ENCODE measurements around the gene PPIH. TPM values are rescaled to one million over a fixed set of nuclear protein-coding genes. Genes with fewer than 3 reads are reported as not detected.
"Not testable (repeated sequence)": the region's sequence is repeated elsewhere in the genome, so short reads cannot be mapped to it uniquely, and the experiment has no call there.

Gene PPIH
- total and polyA plus RNA-seq, 2 of the 13 experiments (the other 11 are each of a cell fraction or from before 2014, with no cell fraction given): 29.9 to 72.6 TPM

GRCh38 chr1:42721926-42722325 is 63.7 kb downstream of the PPIH start (continued):
- no peak for TF ChIP-seq GTF3A (CRISPR knock-in tag; conservative IDR thresholded peaks at IDR 0.05)

- H3K79me2 ChIP-seq (ENCODE audit: insufficient read depth, low read length); H4K20me1 ChIP-seq (ENCODE audit: insufficient read depth, low read length); H3K36me3 ChIP-seq (replicated peaks in 1 of 2; ENCODE audit: control insufficient read depth in 1 of 2, insufficient read depth in 2 of 2, low read length in 2 of 2); H3K9ac ChIP-seq (ENCODE audit: insufficient read depth, low read depth, low read length); H3K27ac ChIP-seq (ENCODE audit: extremely low read length, insufficient read depth, low read length); DNase-seq (ENCODE audit: low spot score); POLR2A ChIA-PET; ATAC-seq; FAIRE-seq; H2AFZ ChIP-seq (ENCODE audit: low read length); in situ Hi-C loops (cut with HindIII; ENCODE audit: extremely low pct_ligation_motif_present, low pct_unique_long_range_greater_than_20kb); H3K9me3 ChIP-seq (ENCODE audit: low read length); CTCF ChIA-PET (ENCODE audit: low intra/inter-chr PET ratio, low total read pairs); BruUV-seq (replicated peaks); H3K4me3 ChIP-seq (replicated peaks in 1 of 3; ENCODE audit: insufficient read depth in 1 of 3, low read depth in 2 of 3, low read length in 3 of 3); intact Hi-C loops (cut with micrococcal nuclease; ENCODE audit: unreplicated experiment); H3K4me2 ChIP-seq (ENCODE audit: low read depth, low read length); H3K27me3 ChIP-seq (ENCODE audit: control insufficient read depth in 1 of 2, insufficient read depth in 2 of 2, low read length in 2 of 2): not testable (repeated sequence)
- peaks cover 16% of the 10 kb centered on the region for H3K4me1 ChIP-seq (ENCODE audit: insufficient read depth, low read length)
- 96% methylated on average over 2 of the region's 2 CpGs for WGBS (ENCODE audit: low lambda C conversion rate)
These were observed 64.2 kb downstream of the PPIH start for GRCh38 chr1:42722403-42722802.

- no peak overlapping the region for H3K9ac ChIP-seq (ENCODE audit: insufficient read depth, low read depth, low read length)
- no peaks in the 10 kb centered on the region for H4K20me1 ChIP-seq (ENCODE audit: insufficient read depth, low read length)
- 0 out of 5 replicates have a peak, but pooled peaks cover 0 to 4% of the 10 kb centered on the region in 2 experiments for H3K36me3 ChIP-seq (replicated peaks in 1 of 2; ENCODE audit: control insufficient read depth in 1 of 2, insufficient read depth in 2 of 2, low read length in 2 of 2)
- in situ Hi-C loops (cut with HindIII; ENCODE audit: extremely low pct_ligation_motif_present, low pct_unique_long_range_greater_than_20kb): no loop called here
- no peak for DNase-seq (ENCODE audit: low spot score)
- no peak overlapping the region for H2AFZ ChIP-seq (ENCODE audit: low read length)
- ChIA-PET CTCF (ENCODE audit: low intra/inter-chr PET ratio, low total read pairs) (no interaction called here), POLR2A (no interaction called here)
- H3K9me3 ChIP-seq (ENCODE audit: low read length): no peaks in the 10 kb centered on the region
- H3K4me2 ChIP-seq (ENCODE audit: low read depth, low read length): no peak overlapping the region
- no peak overlapping the region for H3K4me3 ChIP-seq (replicated peaks in 1 of 3; ENCODE audit: insufficient read depth in 1 of 3, low read depth in 2 of 3, low read length in 3 of 3)
- intact Hi-C loops (cut with micrococcal nuclease; ENCODE audit: unreplicated experiment): no loop called here
- no peak for FAIRE-seq
- H3K27me3 ChIP-seq (ENCODE audit: control insufficient read depth in 1 of 2, insufficient read depth in 2 of 2, low read length in 2 of 2): no peaks in the 10 kb centered on the region
- 52% methylated on average over 6 of the region's 6 CpGs for WGBS (ENCODE audit: low lambda C conversion rate)
- H3K27ac ChIP-seq (ENCODE audit: extremely low read length, insufficient read depth, low read length): no peak overlapping the region
- H3K79me2 ChIP-seq (ENCODE audit: insufficient read depth, low read length): no peaks in the 10 kb centered on the region
- peaks cover 16% of the 10 kb centered on the region for H3K4me1 ChIP-seq (ENCODE audit: insufficient read depth, low read length)
- ATAC-seq: no peak
- no TSS peak for BruUV-seq (replicated peaks)
- TF ChIP-seq ZNF281 (CRISPR knock-in tag; IDR thresholded peaks at IDR 0.05; ENCODE audit: borderline replicate concordance) (no peak), TERF1 (CRISPR knock-in tag; IDR thresholded peaks at IDR 0.05) (no peak), ZUFSP (CRISPR knock-in tag; IDR thresholded peaks at IDR 0.05; ENCODE audit: borderline replicate concordance) (no peak), HNF1B (CRISPR knock-in tag; IDR thresholded peaks at IDR 0.05) (no peak), POLR2A (IDR thresholded peaks at IDR 0.05; ENCODE audit: insufficient read depth in 1 of 2, low read depth in 2 of 2, low read length in 2 of 2) (no peak), ELK4 (CRISPR knock-in tag; IDR thresholded peaks at IDR 0.05; ENCODE audit: borderline replicate concordance) (no peak)
These were observed 65.3 kb downstream of the PPIH start for GRCh38 chr1:42723511-42723910.
